Cardiac septum (tissue), 1 donor: ENCODE results near the gene BRICD5. TPM values are rescaled to one million over a fixed set of nuclear protein-coding genes. Genes with fewer than 3 reads are reported as not detected.

Source experiments
- DNase-seq: peaks from one replicate; pipeline ENCODE4 v3.0.0-alpha.2; 2020; ENCODE audit warnings: low spot score
- intact Hi-C: fragments of 100-400 bp; cut with DNase I; formaldehyde crosslinking; loops from one replicate; pipeline ENCODE4 v1.14.0; 2022
- total RNA-seq: library from RNA; stranded (reverse); fragmentation: NEBNext Ultra II Directional; extraction: Animal tissue kit (Norgen Biotek cat#: 25700); gene quantifications from one replicate; pipeline ENCODE4 v1.2.1, GENCODE V29; 2021
- donor health status: DM: no; HTN: no; CAD: no.

Gene BRICD5
- total RNA-seq, 1 donor from 2014 or later, result 7.0 TPM

DNA sequence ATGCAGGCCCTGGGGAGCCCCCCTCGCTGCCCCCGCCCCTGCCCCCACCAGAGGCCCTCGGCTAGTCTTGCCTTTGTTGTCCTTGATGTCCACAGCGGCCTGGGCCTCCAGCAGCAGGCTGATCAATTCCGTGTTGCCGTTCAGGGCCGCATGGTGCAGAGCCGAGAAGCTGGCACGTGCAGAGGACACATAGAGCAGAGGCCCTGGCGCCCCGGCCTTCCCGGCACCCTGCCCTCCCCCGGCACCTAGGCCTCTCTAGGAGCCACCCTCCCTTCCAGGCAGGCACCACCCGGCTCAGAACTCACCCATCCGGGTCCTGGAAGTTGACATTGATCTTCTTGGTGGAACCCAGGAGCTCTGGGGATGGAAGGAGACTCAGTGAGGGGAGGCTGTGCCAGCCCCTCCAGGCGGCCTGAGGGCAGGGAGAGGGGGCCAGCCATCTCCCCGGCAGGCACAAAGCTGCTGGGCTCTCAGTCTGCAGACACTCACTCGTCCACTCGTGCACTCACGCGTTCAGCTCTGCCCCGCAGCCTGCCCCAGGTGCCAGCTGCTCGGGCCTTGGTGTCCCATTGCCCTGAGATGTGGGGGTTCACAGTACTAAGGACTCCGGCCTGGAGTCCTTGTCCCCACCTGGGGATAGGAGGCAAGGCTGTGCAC, 20.5 kb downstream of the BRICD5 start:
- DNase-seq, result no peak
- intact Hi-C loops, result no loop called here

DNA sequence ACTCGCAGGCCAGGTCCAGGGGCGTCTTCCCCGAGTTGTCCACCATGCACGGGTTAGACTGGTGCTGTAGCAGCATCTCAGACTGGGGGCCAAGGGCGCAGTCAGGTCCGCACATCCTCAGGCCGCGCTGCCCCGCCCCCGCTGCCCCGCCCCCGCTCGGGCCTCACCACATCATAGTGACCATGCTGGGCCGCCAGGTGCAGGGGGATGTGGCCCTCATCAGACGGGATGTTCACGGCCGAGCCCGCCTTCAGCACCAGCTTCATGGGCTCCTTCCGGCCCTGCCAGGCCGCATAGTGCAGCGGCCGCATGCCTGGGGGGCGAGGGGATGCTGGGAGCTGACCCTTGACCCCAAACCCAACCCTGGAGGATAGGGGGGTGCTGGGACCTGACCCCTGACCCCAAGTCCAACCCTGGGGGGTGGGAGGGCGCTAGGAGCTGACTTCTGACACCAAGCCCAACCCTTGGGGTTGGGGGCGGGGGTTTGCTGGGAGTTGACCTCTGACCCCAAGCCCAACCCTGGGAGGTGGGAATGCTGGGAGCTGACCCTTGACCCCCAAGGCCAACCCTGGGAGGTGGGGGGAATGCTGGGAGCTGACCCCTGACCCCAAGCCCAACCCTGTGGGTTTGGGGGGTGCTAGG, 21.3 kb downstream of the BRICD5 start:
- no peak for DNase-seq
- intact Hi-C loops, result no loop called here

- DNase-seq, result no peak
- intact Hi-C loops, result no loop called here
These were observed 22.3 kb downstream of the BRICD5 start for GRCh38 chr16:2188395-2188794.

GRCh38 chr16:2187212-2187611, 23.5 kb downstream of the BRICD5 start:
- intact Hi-C loops, result no loop called here
- DNase-seq, result no peak

DNA sequence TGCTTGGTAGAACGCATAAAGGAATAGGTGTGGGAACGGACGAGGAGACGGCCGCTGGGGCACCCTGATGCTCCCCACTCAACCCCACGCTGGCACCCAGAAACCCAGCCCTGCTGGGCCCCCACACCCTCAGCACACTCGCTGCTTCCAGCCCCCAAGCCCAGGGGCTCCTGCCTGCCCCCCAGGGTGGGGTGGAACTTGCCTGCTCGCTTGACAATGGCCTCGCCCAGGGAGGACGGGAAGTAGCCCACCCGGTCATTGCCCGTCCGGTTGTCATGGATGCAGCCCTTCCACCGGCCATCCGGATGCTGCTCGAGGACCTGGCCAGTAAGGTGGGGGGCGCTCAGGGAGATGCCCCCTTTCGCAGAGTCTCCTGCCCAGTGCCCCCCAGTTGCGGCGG, 24.2 kb downstream of the BRICD5 start:
- DNase-seq, result no peak

GRCh38 chr16:2186064-2186463, 24.6 kb downstream of the BRICD5 start:
- intact Hi-C loops, result no loop called here
- DNase-seq, result no peak

More for the DNA sequence above, 24.2 kb downstream of the BRICD5 start:
- intact Hi-C loops, result no loop called here

- intact Hi-C loops, result no loop called here
These were observed 25.7 kb downstream of the BRICD5 start for GRCh38 chr16:2184962-2185361.

GRCh38 chr16:2184346-2184745, 26.3 kb downstream of the BRICD5 start:
- DNase-seq, result no peak
- intact Hi-C loops, result no loop called here

More at GRCh38 chr16:2184962-2185361, 25.7 kb downstream of the BRICD5 start:
- no peak for DNase-seq

DNA sequence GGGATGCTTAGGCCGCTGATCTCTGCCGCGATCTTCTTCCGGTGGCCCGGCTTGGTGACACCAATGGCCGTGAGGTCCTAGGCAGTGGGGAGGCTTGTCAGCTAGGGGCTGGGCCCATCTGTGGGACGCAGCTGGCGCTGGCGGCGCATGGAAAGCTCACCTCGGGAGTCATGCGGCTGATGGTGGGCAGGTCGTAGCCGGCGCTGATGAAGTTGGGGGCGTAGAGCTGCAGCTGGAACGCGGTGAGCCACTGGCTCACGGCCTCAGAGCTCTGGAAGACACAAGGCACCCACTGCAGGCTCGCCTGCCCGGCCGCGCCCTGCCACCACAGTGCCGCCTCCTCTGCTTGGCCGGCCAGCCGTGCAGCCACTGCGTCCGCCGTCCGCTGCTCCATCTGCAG, 27.0 kb downstream of the BRICD5 start:
- intact Hi-C loops, result no loop called here
- no peak for DNase-seq

- intact Hi-C loops, result no loop called here
These were observed 28.7 kb downstream of the BRICD5 start for GRCh38 chr16:2181952-2182351.

DNA sequence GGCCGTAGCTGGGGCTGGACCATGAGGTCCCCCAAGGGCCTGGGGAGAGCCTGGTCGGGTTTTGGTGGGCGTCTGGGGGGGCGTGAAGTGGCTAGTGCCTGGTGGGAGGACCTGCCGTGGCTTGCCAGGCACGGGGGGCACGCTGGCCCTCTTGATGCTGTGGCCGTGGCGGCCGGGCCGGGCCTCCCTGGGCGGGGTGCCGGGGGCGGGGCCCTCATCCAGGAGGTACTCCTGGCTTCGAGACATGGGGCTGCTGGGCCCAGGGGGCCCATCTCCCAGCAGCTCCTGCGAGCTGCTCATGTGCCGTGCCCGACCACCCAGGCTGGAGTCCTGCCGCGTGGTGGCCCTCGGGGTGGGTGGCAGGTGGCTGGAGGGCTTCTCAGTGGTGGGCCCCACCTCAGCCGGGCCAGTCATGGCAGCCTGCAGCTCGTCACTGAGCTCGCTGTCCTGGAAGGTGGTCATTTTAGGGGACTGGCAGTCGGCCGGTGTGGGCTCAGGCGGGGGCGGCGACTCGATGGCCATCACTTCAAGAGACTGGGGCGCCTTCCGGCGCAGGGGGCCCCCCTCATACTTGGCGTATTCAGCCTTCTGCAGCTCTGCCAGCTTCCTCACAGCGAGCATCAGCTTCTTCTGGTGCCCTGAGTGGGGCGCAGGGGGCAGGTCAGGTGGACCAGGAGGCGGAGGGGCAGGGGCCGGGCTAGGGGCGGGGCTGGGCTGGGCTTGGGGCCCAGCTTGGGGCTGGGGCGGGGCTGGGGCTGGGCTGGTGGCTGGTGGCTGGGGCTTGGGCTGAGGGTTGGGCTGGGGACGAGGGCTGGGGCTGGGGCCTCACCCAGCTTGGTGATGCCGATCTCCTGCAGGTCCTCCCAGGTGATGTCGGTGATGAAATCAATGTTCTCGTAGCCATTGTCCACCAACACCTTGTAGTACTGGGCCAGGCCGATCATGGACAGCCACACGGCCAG, 29.4 kb downstream of the BRICD5 start:
- intact Hi-C loops, result no loop called here
- DNase-seq, result no peak

More at GRCh38 chr16:2181952-2182351, 28.7 kb downstream of the BRICD5 start:
- no peak for DNase-seq

DNA sequence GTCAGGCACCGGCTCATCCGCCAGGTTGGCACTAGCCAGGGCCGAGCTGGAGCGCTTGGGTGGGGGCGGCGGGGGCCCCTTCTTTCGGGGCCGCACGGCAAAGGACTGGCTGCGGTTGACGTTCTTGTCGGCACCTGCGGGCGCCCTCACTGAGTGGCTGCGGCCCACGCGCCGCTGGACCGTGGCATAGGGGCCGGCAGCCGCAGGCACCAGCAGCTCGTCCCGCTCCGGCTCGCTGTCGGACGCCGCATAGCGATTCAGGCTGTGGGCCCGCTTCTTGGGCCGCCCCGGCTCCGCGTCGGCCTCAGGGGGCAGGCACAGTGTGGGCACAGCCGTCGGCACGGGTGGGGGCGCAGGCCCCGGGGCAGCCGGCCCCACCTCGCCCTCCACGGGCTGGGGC, 30.2 kb downstream of the BRICD5 start:
- DNase-seq, result no peak
- intact Hi-C loops, result no loop called here

DNA sequence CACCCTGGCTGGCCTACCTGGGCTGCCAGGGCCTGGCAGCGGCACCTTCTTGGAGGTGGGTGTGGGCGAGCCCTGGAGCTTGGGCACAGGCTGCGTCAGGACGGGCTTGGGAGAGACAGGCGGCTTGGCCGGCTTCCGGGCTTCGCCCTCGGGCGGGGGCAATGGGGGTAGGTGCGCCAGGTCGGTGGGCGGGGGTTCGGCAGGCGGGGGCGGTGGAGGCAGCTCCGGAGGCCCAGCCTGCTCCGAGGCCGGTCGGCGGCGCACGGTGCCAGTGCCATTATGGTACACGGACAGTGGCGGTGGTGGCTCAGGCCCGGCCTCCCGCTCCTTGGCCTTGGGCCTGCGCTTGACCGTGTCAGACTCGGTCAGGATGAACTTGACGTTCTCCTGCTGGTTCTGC, 31.1 kb downstream of the BRICD5 start:
- DNase-seq, result no peak

DNA sequence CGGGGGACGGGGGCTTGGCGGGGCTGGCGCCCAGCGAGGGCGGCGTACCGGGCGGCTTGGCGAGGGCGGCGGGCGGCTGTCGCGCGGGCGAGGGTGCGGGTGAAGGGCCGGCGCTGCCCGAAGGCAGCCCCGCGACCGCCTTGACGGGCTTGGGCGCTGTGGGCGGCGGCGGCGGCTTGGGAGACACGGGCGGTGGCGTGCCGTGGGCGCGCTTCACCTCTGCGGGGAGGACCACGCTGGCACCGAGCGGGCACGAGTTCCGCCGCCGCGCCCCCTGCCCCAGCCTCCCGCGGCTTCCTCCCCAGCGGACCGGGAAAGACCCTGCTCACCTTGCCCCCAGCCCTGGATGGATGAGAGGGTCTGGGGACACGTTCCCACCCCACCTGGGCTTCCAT, 31.6 kb downstream of the BRICD5 start:
- intact Hi-C loops, result no loop called here
- DNase-seq, result no peak

More for the DNA sequence above, 31.1 kb downstream of the BRICD5 start:
- intact Hi-C loops, result no loop called here

- DNase-seq, result no peak
- intact Hi-C loops, result no loop called here
These were observed 32.1 kb downstream of the BRICD5 start for GRCh38 chr16:2178321-2179106.

DNA sequence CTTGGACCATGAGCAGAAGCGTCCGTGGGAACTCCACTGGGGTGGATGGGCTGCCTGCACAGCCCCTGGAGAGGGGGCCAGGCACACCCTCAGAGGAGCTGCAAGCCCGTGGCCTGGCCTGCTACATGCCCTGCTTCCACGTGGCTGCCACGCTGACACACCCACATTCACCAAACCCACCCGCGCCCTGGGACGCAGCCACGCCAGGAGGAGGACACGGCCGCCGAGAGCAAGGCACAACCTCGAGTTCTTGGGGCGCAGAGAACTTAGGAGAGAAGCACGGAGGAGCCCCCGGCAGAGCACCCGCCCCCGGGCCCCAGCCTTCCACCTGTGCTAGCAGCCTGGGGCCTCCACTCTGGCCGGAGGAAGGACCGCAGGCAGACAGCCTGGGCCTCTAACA, 33.1 kb downstream of the BRICD5 start:
- DNase-seq, result no peak
- intact Hi-C loops, result no loop called here

GRCh38 chr16:2177101-2177500, 33.6 kb downstream of the BRICD5 start:
- intact Hi-C loops, result no loop called here
- no peak for DNase-seq

- no peak for DNase-seq
These were observed 34.6 kb downstream of the BRICD5 start for GRCh38 chr16:2176047-2176446.

GRCh38 chr16:2175454-2175853, 35.2 kb downstream of the BRICD5 start:
- intact Hi-C loops, result no loop called here
- DNase-seq, result no peak

More at GRCh38 chr16:2176047-2176446, 34.6 kb downstream of the BRICD5 start:
- intact Hi-C loops, result no loop called here
